CD4-positive, alpha-beta memory T cell (primary cell): ENCODE results near the gene ATP5PO. TPM values are rescaled to one million over a fixed set of nuclear protein-coding genes. Genes with fewer than 3 reads are reported as not detected.
A peak's percentile ranks its signal among the peaks of the same experiment; 100 is the strongest.

Experiments used
- CTCF ChIA-PET: fragments of 350-600 bp; sonication (Branson Sonifier 250); formaldehyde crosslinking; loops from one replicate; lab custom pipeline; 2021; ENCODE audit warnings: inconsistent platforms; ENCODE audit not compliant: partially characterized antibody; lab: Charles Lee
- POLR2A ChIA-PET: fragments of 350-600 bp; sonication (Branson Sonifier 250); formaldehyde crosslinking; loops from one replicate; lab custom pipeline; 2021; ENCODE audit not compliant: partially characterized antibody; lab: Charles Lee
- DNase-seq, 5 donors: peaks; one replicate each; pipeline versions ENCODE4 v3.0.0 to v3.0.0-alpha.2; 2020 to 2022; ENCODE audit warnings: mixed read lengths in 1 of 5
- H3K27ac ChIP-seq: one replicate; pipeline ENCODE4 v1.7.0; 2013; ENCODE audit warnings: low read depth, low read length
- H3K27me3 ChIP-seq: 2 replicates; pipeline ENCODE4 v1.7.0; 2013; ENCODE audit warnings: mild to moderate bottlenecking, low read length, moderate library complexity; ENCODE audit not compliant: insufficient read depth
- H3K36me3 ChIP-seq: 2 replicates; pipeline ENCODE4 v1.7.0; 2013; ENCODE audit warnings: mild to moderate bottlenecking, low read length, moderate library complexity; ENCODE audit not compliant: insufficient read depth
- H3K4me1 ChIP-seq: 2 replicates; pipeline ENCODE4 v1.7.0; 2013; ENCODE audit warnings: mild to moderate bottlenecking, low read length, moderate library complexity; ENCODE audit not compliant: insufficient read depth
- H3K4me3 ChIP-seq, 2 donors: one replicate each; pipeline ENCODE4 v1.7.0; 2013; ENCODE audit warnings: low read length in 2 of 2, mild to moderate bottlenecking in 1 of 2
- H3K9me3 ChIP-seq, 2 donors: one replicate each; pipeline ENCODE4 v1.7.0; 2013; ENCODE audit warnings: low read length in 2 of 2, control low read depth in 1 of 2; ENCODE audit not compliant: control insufficient read depth in 1 of 2
- H3K27ac Mint-ChIP-seq, 7 donors: one replicate each; pipeline ENCODE4 v1.8.0; 2020 to 2021; ENCODE audit warnings: mixed read lengths in 7 of 7, mild to moderate bottlenecking in 6 of 7, inconsistent platforms in 3 of 7, moderate library complexity in 3 of 7
- H3K27me3 Mint-ChIP-seq, 2 donors: one replicate each; pipeline ENCODE4 v1.8.0; 2020 to 2021; ENCODE audit warnings: mixed read lengths in 2 of 2
- H3K36me3 Mint-ChIP-seq, 2 donors: one replicate each; pipeline ENCODE4 v1.8.0; 2020 to 2021; ENCODE audit warnings: mixed read lengths in 2 of 2, inconsistent platforms in 1 of 2, mild to moderate bottlenecking in 1 of 2
- H3K4me1 Mint-ChIP-seq, 4 donors: one replicate each; pipeline ENCODE4 v1.8.0; 2020 to 2021; ENCODE audit warnings: mixed read lengths in 4 of 4, mild to moderate bottlenecking in 1 of 4
- H3K4me3 Mint-ChIP-seq, 8 donors: one replicate each; pipeline ENCODE4 v1.8.0; 2020 to 2021; ENCODE audit warnings: mixed read lengths in 8 of 8, mild to moderate bottlenecking in 7 of 8, moderate library complexity in 6 of 8, inconsistent platforms in 3 of 8
- H3K9me3 Mint-ChIP-seq, 8 donors: one replicate each; pipeline ENCODE4 v1.8.0; 2020 to 2021; ENCODE audit warnings: mixed read lengths in 8 of 8, mild to moderate bottlenecking in 5 of 8, inconsistent platforms in 3 of 8, moderate library complexity in 1 of 8
- intact Hi-C: fragments of 100-400 bp; cut with micrococcal nuclease; formaldehyde crosslinking; loops from one replicate; pipeline ENCODE4 v1.15.1; 2023
- polyA plus RNA-seq, 2 donors: library from polyadenylated mRNA; unstranded; fragments of 300-500 nt; fragmentation: Illumina TruSeq; gene quantifications; one replicate each; pipeline ENCODE4 v1.2.3, GENCODE V29; 2021
- total RNA-seq, 2 experiments: library from RNA; stranded (reverse); gene quantifications; one replicate each; pipeline ENCODE4 v1.2.3, GENCODE V29; 2021

ATP5PO gene
- total and polyA plus RNA-seq, 4 experiments from 2014 or later = 126 to 472 (median 231) TPM

- Mint-ChIP-seq H3K36me3 (no peaks in the 10 kb centered on the region), H3K4me1 (no peaks in the 10 kb centered on the region), H3K9me3 (no peaks in the 10 kb centered on the region), H3K27me3 (peaks cover 3 to 6% of the 10 kb centered on the region in 2 donors), H3K27ac (no peak overlapping the region), H3K4me3 (no peak overlapping the region)
- CTCF ChIA-PET = no interaction called here
- Histone ChIP-seq H3K27me3 (no peaks in the 10 kb centered on the region), H3K9me3 (no peaks in the 10 kb centered on the region), H3K4me3 (no peak overlapping the region), H3K4me1 (no peaks in the 10 kb centered on the region), H3K36me3 (no peaks in the 10 kb centered on the region), H3K27ac (no peak overlapping the region)
- DNase-seq = no peak
- intact Hi-C loops = no loop called here
- POLR2A ChIA-PET = no interaction called here
Observed at GRCh38 chr21:33859373-33860102, 56.1 kb downstream of the ATP5PO start.

GRCh38 chr21:33858667-33859372, 56.8 kb downstream of the ATP5PO start:
- Histone ChIP-seq H3K4me1 (no peaks in the 10 kb centered on the region), H3K36me3 (no peaks in the 10 kb centered on the region), H3K27ac (no peak overlapping the region), H3K4me3 (no peak overlapping the region), H3K9me3 (no peaks in the 10 kb centered on the region), H3K27me3 (no peaks in the 10 kb centered on the region)
- H3K27ac Mint-ChIP-seq = no peak overlapping the region
- H3K9me3 Mint-ChIP-seq = no peaks in the 10 kb centered on the region
- H3K27me3 Mint-ChIP-seq = peaks cover 3 to 6% of the 10 kb centered on the region in 2 donors
- ChIA-PET POLR2A (no interaction called here), CTCF (no interaction called here)
- no peaks in the 10 kb centered on the region for H3K36me3 Mint-ChIP-seq
- intact Hi-C loops = no loop called here
- H3K4me1 Mint-ChIP-seq = no peaks in the 10 kb centered on the region
- H3K4me3 Mint-ChIP-seq = no peak overlapping the region
- DNase-seq = no peak

- no peaks in the 10 kb centered on the region for H3K9me3 Mint-ChIP-seq
- no peaks in the 10 kb centered on the region for H3K27me3 ChIP-seq
- no peak for DNase-seq
- CTCF ChIA-PET = no interaction called here
- POLR2A ChIA-PET = no interaction called here
- no peak overlapping the region for H3K4me3 ChIP-seq
- H3K4me1 Mint-ChIP-seq = no peaks in the 10 kb centered on the region
- intact Hi-C loops = no loop called here
- no peaks in the 10 kb centered on the region for H3K36me3 Mint-ChIP-seq
- H3K27ac ChIP-seq = no peak overlapping the region
- no peaks in the 10 kb centered on the region for H3K4me1 ChIP-seq
- no peak overlapping the region for H3K4me3 Mint-ChIP-seq
- H3K27ac Mint-ChIP-seq = no peak overlapping the region
- peaks cover 3 to 8% of the 10 kb centered on the region in 2 donors for H3K27me3 Mint-ChIP-seq
- H3K9me3 ChIP-seq = no peaks in the 10 kb centered on the region
- no peaks in the 10 kb centered on the region for H3K36me3 ChIP-seq
Observed at GRCh38 chr21:33857846-33858666, 57.5 kb downstream of the ATP5PO start.

- H3K4me3 Mint-ChIP-seq = no peak overlapping the region
- no peaks in the 10 kb centered on the region for H3K27me3 ChIP-seq
- POLR2A ChIA-PET = no interaction called here
Observed at GRCh38 chr21:33856893-33857527, 58.6 kb downstream of the ATP5PO start.

GRCh38 chr21:33855190-33855589, 60.4 kb downstream of the ATP5PO start:
- no peak for DNase-seq
- intact Hi-C loops = no loop called here
- no peak overlapping the region for H3K4me3 ChIP-seq
- no peaks in the 10 kb centered on the region for H3K36me3 ChIP-seq
- H3K27ac Mint-ChIP-seq = no peak overlapping the region
- H3K36me3 Mint-ChIP-seq = no peaks in the 10 kb centered on the region
- H3K4me1 ChIP-seq = no peaks in the 10 kb centered on the region
- no peak overlapping the region for H3K27ac ChIP-seq
- CTCF ChIA-PET = no interaction called here
- H3K9me3 ChIP-seq = no peaks in the 10 kb centered on the region
- no peak overlapping the region for H3K4me3 Mint-ChIP-seq
- no peaks in the 10 kb centered on the region for H3K4me1 Mint-ChIP-seq
- H3K27me3 ChIP-seq = no peaks in the 10 kb centered on the region
- peaks cover 3 to 11% of the 10 kb centered on the region in 2 donors for H3K27me3 Mint-ChIP-seq
- no peaks in the 10 kb centered on the region for H3K9me3 Mint-ChIP-seq
- POLR2A ChIA-PET = no interaction called here

More at GRCh38 chr21:33856893-33857527, 58.6 kb downstream of the ATP5PO start:
- intact Hi-C loops = no loop called here
- H3K9me3 ChIP-seq = no peaks in the 10 kb centered on the region
- H3K4me1 ChIP-seq = no peaks in the 10 kb centered on the region
- CTCF ChIA-PET = no interaction called here
- Mint-ChIP-seq H3K9me3 (no peaks in the 10 kb centered on the region), H3K27ac (no peak overlapping the region), H3K4me1 (no peaks in the 10 kb centered on the region), H3K36me3 (no peaks in the 10 kb centered on the region), H3K27me3 (peaks cover 3 to 8% of the 10 kb centered on the region in 2 donors)
- no peak overlapping the region for H3K4me3 ChIP-seq
- no peak for DNase-seq
- no peak overlapping the region for H3K27ac ChIP-seq
- H3K36me3 ChIP-seq = no peaks in the 10 kb centered on the region

- H3K9me3 ChIP-seq = no peaks in the 10 kb centered on the region
- POLR2A ChIA-PET = no interaction called here
- Mint-ChIP-seq H3K27me3 (peaks cover 3 to 9% of the 10 kb centered on the region in 2 donors), H3K9me3 (no peaks in the 10 kb centered on the region), H3K27ac (peak overlapping the region in 1 of 7 donors; percentile 19), H3K4me1 (no peaks in the 10 kb centered on the region), H3K36me3 (no peaks in the 10 kb centered on the region), H3K4me3 (no peak overlapping the region)
- no peaks in the 10 kb centered on the region for H3K36me3 ChIP-seq
- H3K4me3 ChIP-seq = no peak overlapping the region
- H3K27ac ChIP-seq = no peak overlapping the region
- no peaks in the 10 kb centered on the region for H3K4me1 ChIP-seq
- no peaks in the 10 kb centered on the region for H3K27me3 ChIP-seq
- CTCF ChIA-PET = no interaction called here
- intact Hi-C loops = no loop called here
- DNase-seq = no peak
Observed at GRCh38 chr21:33854604-33855003, 61.0 kb downstream of the ATP5PO start.
